WTC11 (cell line): Measurements from ENCODE around the gene PROK2. TPM values are rescaled to one million over a fixed set of nuclear protein-coding genes. Genes with fewer than 3 reads are reported as not detected.

ENCODE experiments used
- ATAC-seq: fragments of 200-7000 bp; cut with Tn5 transposase; 2 replicates; pipeline ENCODE4 v1.10.0; 2021; ENCODE audit warnings: mild to moderate bottlenecking, moderate library complexity
- CTCF ChIA-PET: fragments of 300-600 bp; sonication (Branson Sonifier 250); formaldehyde crosslinking; loops from one replicate; lab custom pipeline; 2021; ENCODE audit warnings: antibody characterized with exemption; lab: Charles Lee
- POLR2A ChIA-PET: fragments of 350-600 bp; sonication (Branson Sonifier 250); formaldehyde crosslinking; loops from one replicate; lab custom pipeline; 2021; ENCODE audit warnings: antibody characterized with exemption; lab: Charles Lee
- DNase-seq: peaks from one replicate; pipeline ENCODE4 v3.0.0; 2021; ENCODE audit warnings: low spot score
- H3K27ac Mint-ChIP-seq: 2 replicates; pipeline ENCODE4 v1.8.0; 2021; ENCODE audit warnings: mixed read lengths
- H3K27me3 Mint-ChIP-seq: 2 replicates; pipeline ENCODE4 v1.8.0; 2021; ENCODE audit warnings: low read depth, mild to moderate bottlenecking, moderate library complexity, mixed read lengths
- H3K36me3 Mint-ChIP-seq: 2 replicates; pipeline ENCODE4 v1.8.0; 2021; ENCODE audit warnings: mixed read lengths
- H3K4me1 Mint-ChIP-seq: 2 replicates; pipeline ENCODE4 v1.8.0; 2022; ENCODE audit warnings: mixed read lengths
- H3K4me3 Mint-ChIP-seq: 2 replicates; pipeline ENCODE4 v1.8.0; 2021; ENCODE audit warnings: mild to moderate bottlenecking, moderate library complexity, mixed read lengths
- H3K9me3 Mint-ChIP-seq: 2 replicates; pipeline ENCODE4 v1.8.0; 2021; ENCODE audit warnings: mixed read lengths
- AFF4 ChIP-seq: sonication (generic); formaldehyde crosslinking; IDR thresholded peaks from 2 replicates; pipeline ENCODE4 v1.8.1; 2023; ENCODE audit warnings: mild to moderate bottlenecking, missing genetic modification reagents, borderline replicate concordance
- ATF6 ChIP-seq: sonication (generic); formaldehyde crosslinking; IDR thresholded peaks from 2 replicates; pipeline ENCODE4 v1.8.1; 2023; ENCODE audit warnings: mild to moderate bottlenecking, missing genetic modification reagents
- CBFB ChIP-seq: sonication (generic); formaldehyde crosslinking; IDR thresholded peaks from 2 replicates; pipeline ENCODE4 v1.8.1; 2022; ENCODE audit warnings: mild to moderate bottlenecking, low read depth, missing genetic modification reagents
- FOXP1 ChIP-seq: sonication (generic); formaldehyde crosslinking; IDR thresholded peaks from 2 replicates; pipeline ENCODE4 v1.8.0; 2022; ENCODE audit warnings: missing genetic modification reagents, mild to moderate bottlenecking, moderate library complexity, borderline replicate concordance
- FOXP4 ChIP-seq: sonication (generic); formaldehyde crosslinking; IDR thresholded peaks from 2 replicates; pipeline ENCODE4 v1.8.0; 2022; ENCODE audit warnings: mild to moderate bottlenecking, missing genetic modification reagents
- GRHL2 ChIP-seq: fragments of 250-450 bp; sonication (Bioruptor Pico); IDR thresholded peaks from 2 replicates; pipeline ENCODE4 v1.8.0; 2022; ENCODE audit warnings: mild to moderate bottlenecking, moderate library complexity; ENCODE audit not compliant: insufficient replicate concordance, severe bottlenecking
- GTF2I ChIP-seq: fragments of 250-450 bp; sonication (Bioruptor Pico); conservative IDR thresholded peaks from 2 replicates; pipeline ENCODE4 v1.4.0; 2021; ENCODE audit warnings: mild to moderate bottlenecking
- HMGA2 ChIP-seq: fragments of 250-450 bp; sonication (Bioruptor Pico); IDR thresholded peaks from 2 replicates; pipeline ENCODE4 v1.4.0; 2021; ENCODE audit warnings: mild to moderate bottlenecking, moderate library complexity
- MXD4 ChIP-seq: fragments of 250-450 bp; sonication (Bioruptor Pico); IDR thresholded peaks from 2 replicates; pipeline ENCODE4 v1.8.0; 2021; ENCODE audit warnings: mild to moderate bottlenecking, moderate library complexity, borderline replicate concordance
- MYBL2 ChIP-seq: sonication (generic); formaldehyde crosslinking; IDR thresholded peaks from 2 replicates; pipeline ENCODE4 v1.8.1; 2023; ENCODE audit warnings: mild to moderate bottlenecking, moderate library complexity, missing genetic modification reagents
- NFATC4 ChIP-seq: fragments of 250-450 bp; sonication (Bioruptor Pico); IDR thresholded peaks from 2 replicates; pipeline ENCODE4 v1.9.0; 2021; ENCODE audit warnings: mild to moderate bottlenecking
- NFE2L1 ChIP-seq: sonication (generic); formaldehyde crosslinking; IDR thresholded peaks from 2 replicates; pipeline ENCODE4 v1.8.1; 2023; ENCODE audit warnings: missing genetic modification reagents
- NR3C1 ChIP-seq: sonication (generic); formaldehyde crosslinking; conservative IDR thresholded peaks from 2 replicates; pipeline ENCODE4 v1.8.1; 2023; ENCODE audit warnings: low read depth, mild to moderate bottlenecking, missing genetic modification reagents
- SOX15 ChIP-seq: fragments of 250-450 bp; sonication (Bioruptor Pico); IDR thresholded peaks from 2 replicates; pipeline ENCODE4 v1.9.0; 2021; ENCODE audit warnings: mild to moderate bottlenecking
- TCF7 ChIP-seq: sonication (generic); formaldehyde crosslinking; IDR thresholded peaks from 2 replicates; pipeline ENCODE4 v1.8.0; 2022; ENCODE audit warnings: mild to moderate bottlenecking, low read depth, missing genetic modification reagents, moderate library complexity
- ZNF219 ChIP-seq: sonication (generic); formaldehyde crosslinking; IDR thresholded peaks from 2 replicates; pipeline ENCODE4 v1.8.0; 2023; ENCODE audit warnings: missing genetic modification reagents, mild to moderate bottlenecking, borderline replicate concordance
- ZNF263 ChIP-seq: sonication (generic); formaldehyde crosslinking; IDR thresholded peaks from 2 replicates; pipeline ENCODE4 v1.8.1; 2022; ENCODE audit warnings: low read depth, mild to moderate bottlenecking, moderate library complexity, missing genetic modification reagents
- ZNF423 ChIP-seq: fragments of 250-450 bp; sonication (Bioruptor Pico); IDR thresholded peaks from 2 replicates; pipeline ENCODE4 v2.1.2; 2022; ENCODE audit warnings: mild to moderate bottlenecking, moderate library complexity
- ZNF425 ChIP-seq: fragments of 250-450 bp; sonication (Bioruptor Pico); conservative IDR thresholded peaks from 2 replicates; pipeline ENCODE4 v1.9.0; 2021; ENCODE audit warnings: mild to moderate bottlenecking
- total RNA-seq: library from RNA; stranded (reverse); gene quantifications from 3 replicates; pipeline ENCODE4 v1.2.3, GENCODE V29; 2021

Gene PROK2
- total RNA-seq, 1 experiment from 2014 or later: 0.92 TPM

GRCh38 chr3:71831599-71831998 is 46.7 kb upstream of the PROK2 start (continued):
- TF ChIP-seq FOXP4 (no peak), MXD4 (CRISPR knock-in tag) (no peak), TCF7 (CRISPR knock-in tag) (no peak), MYBL2 (CRISPR knock-in tag) (no peak), ZNF219 (CRISPR knock-in tag) (no peak), ZNF425 (CRISPR knock-in tag) (no peak), NFATC4 (CRISPR knock-in tag) (no peak), HMGA2 (CRISPR knock-in tag) (no peak), NFE2L1 (no peak), GTF2I (CRISPR knock-in tag) (no peak), SOX15 (CRISPR knock-in tag) (no peak)

- Mint-ChIP-seq H3K27ac (no peak overlapping the region), H3K27me3 (peaks cover 62% of the 10 kb centered on the region), H3K36me3 (no peaks in the 10 kb centered on the region), H3K9me3 (no peaks in the 10 kb centered on the region), H3K4me3 (no peak overlapping the region), H3K4me1 (no peaks in the 10 kb centered on the region)
- CTCF ChIA-PET: no interaction called here
- no peak for ATAC-seq
- POLR2A ChIA-PET: no interaction called here
- DNase-seq: no peak
- TF ChIP-seq CBFB (CRISPR knock-in tag): no peak
- TF ChIP-seq ZNF425 (CRISPR knock-in tag): no peak
- TF ChIP-seq AFF4 (CRISPR knock-in tag): no peak
- no peak for TF ChIP-seq ZNF423 (CRISPR knock-in tag)
- TF ChIP-seq NR3C1: no peak
- TF ChIP-seq TCF7 (CRISPR knock-in tag): no peak
- no peak for TF ChIP-seq GRHL2
- TF ChIP-seq FOXP4: no peak
- TF ChIP-seq FOXP1 (CRISPR knock-in tag): no peak
- TF ChIP-seq ZNF263: no peak
- no peak for TF ChIP-seq ZNF219 (CRISPR knock-in tag)
- TF ChIP-seq GTF2I (CRISPR knock-in tag): no peak
- no peak for TF ChIP-seq ATF6
Observed at GRCh38 chr3:71825551-71826283, 40.8 kb upstream of the PROK2 start.
